GM12874 (cell line): ENCODE data around the gene ALLC.

Experiments used
- TF ChIP-seq, protein P1 (sequence below): IDR thresholded peaks from 2 replicates; pipeline ENCODE4 v1.5.1; 2011; ENCODE audit warnings: low read depth, mild to moderate bottlenecking, control low read depth, low read length, moderate library complexity; ENCODE audit not compliant: insufficient read depth

ALLC gene

DNA sequence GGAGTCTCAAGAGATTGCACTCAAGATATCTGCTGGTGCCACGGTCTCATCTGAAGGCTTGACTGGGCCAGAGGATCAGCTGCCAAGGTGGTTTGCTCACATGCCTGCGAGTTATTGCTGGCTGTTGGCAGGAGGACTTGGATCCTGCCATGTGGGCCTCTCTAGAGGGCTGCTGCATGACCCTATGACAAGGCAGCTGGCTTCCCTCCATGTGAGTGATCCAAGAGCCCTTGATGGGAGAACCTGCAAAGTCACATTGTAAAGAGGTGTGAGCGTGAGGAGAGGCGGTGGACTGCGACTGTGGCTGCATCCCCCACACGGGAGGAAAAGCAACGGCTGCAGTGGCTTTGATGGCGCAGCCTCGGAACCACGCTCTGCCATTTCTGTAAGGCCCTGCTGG is 4.0 kb upstream of the ALLC start:
- TF ChIP-seq, protein P1, sequence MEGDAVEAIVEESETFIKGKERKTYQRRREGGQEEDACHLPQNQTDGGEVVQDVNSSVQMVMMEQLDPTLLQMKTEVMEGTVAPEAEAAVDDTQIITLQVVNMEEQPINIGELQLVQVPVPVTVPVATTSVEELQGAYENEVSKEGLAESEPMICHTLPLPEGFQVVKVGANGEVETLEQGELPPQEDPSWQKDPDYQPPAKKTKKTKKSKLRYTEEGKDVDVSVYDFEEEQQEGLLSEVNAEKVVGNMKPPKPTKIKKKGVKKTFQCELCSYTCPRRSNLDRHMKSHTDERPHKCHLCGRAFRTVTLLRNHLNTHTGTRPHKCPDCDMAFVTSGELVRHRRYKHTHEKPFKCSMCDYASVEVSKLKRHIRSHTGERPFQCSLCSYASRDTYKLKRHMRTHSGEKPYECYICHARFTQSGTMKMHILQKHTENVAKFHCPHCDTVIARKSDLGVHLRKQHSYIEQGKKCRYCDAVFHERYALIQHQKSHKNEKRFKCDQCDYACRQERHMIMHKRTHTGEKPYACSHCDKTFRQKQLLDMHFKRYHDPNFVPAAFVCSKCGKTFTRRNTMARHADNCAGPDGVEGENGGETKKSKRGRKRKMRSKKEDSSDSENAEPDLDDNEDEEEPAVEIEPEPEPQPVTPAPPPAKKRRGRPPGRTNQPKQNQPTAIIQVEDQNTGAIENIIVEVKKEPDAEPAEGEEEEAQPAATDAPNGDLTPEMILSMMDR, result no peak

DNA sequence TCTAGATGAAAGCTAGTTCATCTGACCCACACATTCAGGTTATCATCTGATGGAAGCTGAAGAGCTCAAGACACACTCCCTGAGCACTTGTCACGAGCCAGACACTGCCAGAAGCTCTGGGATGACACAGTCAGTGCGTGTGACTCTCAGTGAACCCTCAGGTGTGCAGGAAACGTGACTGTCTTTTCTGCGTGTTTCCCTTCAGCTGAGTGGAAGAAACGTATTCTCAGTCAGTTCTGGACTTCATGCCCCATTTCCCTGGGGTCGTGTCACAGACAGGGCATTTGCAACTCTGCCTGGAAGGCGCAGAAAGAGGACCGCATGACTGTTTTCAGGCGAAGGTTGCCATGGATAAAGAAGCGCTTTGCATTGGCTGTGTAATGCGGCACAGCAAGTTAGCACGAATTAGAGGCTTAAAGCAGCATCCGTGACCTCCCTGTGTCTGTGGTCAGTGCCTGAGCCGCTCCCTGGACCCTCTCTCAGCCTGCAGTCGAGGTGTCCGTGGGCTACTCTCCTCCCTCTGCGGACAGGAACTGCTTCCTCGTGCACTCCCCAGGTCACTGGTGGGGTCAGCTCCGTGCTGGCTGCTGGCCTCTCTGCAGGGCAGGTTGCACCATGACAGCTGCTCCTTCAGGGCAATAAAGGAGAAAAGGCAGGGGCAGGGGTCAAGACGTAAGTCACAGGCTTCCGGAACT is 3.3 kb upstream of the ALLC start:
- TF ChIP-seq, protein P1, result no peak

DNA sequence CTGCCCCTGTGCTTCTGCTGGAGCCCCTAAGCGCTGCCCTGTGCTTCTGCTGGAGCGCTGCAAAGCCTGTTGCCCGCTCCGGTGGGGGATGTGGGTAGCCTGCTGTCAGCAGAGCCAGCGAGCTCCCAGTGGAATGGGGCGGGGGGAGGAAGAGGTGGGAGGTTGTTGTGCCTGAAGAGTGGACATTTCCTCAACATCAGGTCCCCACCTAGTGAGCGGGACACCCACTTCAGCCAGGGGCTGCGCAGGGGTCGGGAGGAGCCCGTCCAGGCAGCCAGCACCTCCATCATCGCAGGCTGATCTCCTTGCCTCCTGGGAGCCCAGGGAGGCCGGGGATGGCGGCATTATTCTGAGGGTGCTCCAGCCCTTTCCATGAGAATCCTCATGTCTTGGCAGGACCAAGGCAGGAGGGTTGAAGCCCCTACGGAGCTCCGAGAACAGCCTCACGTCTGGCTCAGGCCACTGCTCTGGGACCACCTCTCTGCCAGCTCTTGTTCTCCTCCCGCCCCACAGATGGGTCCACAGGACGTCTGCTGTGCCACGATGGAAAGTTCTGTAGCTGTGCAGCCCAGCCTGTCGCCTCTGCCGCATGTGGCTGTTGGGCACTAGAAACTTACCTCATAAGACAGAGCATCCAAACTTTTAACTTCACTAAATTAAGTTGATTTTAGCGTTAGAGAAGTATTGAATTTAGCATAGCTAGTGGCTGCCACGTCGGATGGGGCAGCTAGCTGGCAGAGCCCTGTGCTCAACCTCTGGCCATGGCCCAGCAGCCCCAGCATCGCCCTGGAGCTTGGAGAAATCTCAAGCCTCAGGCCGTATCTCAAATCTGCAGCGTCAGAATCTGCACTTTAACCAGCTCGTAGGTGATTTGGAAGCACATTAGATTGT is 1.9 kb upstream of the ALLC start:
- TF ChIP-seq, protein P1, result no peak

DNA sequence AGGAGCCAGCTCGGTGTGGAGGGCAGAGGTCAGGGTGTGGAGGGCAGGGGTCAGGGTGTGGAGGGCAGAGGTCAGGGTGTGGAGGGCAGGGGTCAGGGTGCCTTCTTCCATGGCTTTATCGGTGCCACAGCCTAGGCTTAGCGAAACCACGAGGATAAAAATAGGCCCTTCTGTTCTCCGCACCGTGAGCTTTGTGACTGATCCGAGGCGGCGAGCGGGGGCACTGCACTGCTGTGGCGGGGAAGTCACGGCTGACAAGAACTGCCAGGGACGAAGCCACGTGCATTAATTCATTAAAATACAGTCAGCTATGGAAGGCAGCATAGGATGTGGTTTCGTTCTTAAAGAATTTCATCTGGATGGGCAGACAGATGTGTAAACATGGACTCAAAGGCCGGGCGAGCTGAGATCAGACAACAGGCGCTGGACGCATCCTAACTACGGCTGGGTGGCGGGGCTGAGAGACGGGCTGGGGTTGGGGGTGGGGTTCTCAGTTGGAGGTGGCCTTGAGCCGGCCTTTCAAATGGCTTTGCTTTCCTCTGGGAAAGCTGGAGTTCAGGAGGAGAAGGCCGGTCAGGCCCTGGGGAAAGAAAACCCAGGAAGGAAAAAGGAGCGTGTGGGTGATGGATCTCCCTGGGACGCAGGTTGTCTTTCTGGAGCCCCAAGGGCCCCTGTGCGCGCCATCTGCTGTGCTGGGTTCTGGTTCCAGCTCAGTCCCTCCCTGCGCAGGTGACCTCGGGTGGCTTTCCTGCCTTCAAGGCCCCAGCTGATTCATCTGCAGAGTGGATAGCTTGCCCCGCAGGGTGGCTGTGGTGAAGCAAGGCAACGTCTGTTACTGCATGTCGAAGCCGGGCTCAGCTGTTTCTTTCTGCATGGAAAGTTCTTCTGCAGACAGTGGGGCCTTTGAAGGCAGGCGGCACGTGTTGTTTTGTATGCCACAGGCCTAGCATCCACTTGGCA is 958 bp upstream of the ALLC start:
- TF ChIP-seq, protein P1, result no peak

DNA sequence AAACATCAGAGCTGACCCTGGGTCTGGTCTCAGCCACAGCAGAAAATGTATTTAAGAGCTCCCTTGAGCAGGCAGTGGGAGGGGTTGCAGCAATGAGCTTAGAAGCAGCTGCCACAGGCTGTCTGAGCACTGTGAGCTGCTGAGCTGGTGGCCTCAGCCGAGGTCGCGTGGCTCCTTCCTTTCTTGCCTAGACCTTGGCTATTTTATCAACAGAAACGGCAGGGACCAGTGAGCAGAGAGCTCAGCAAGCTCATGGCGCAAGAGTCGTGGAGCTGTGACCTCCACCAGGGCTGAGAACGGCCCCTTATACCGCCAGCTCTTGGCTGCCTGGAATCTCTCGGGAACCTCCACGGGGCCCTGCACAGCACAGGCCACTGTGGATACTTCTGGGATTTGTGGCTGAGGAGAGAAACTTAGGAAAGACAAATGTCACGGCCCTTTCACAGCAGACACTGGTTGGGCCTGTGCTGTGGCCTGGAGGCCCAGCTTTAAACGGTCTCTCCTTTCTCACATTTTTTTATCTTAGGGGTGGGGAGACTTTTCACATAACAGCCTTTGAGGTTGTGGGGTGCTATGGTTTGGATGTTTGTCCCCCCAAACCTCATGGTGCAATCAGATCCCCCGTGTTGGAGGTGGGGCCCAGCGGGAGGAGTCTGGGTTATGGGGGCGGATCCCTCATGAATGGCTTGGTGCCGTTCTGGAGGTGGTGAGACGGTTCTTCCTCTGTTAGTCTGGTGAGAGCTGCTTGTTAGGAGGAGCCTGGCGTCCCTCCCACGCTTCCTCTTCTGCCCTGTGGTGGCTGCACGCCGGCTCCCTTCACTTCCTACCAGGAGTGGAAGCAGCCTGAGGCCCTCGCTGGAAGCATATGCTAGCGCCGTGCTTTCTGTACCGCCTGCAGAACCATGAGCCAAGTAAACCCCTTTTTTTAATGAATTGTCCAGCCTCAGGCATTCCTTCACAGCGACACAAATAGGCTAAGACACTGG is 1.7 kb downstream of the ALLC start:
- TF ChIP-seq, protein P1, result no peak

DNA sequence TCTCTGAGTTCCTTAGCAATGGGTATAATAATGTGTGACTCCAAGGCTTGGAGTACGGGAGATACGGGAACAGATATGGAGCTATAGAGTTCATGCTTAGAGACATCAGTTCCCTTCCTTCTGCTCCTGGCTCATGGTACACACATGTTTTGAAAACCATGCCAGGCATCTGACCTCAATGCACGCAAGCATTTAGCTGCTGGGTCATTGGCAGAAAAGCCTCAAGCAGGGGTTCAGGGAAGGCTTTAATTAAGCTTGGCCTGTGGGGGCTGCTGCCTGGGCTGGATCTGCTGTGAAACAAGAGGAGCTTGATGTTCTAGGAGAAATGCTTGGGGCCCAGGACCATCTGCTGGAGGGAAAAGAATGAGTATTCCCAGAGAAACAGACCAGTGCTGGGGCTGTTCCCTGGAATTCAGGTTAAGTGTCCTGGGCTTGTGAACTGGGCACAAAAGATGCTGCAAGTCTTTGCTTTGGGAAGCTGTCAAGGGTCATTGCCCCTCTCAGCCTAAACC is 3.2 kb downstream of the ALLC start:
- TF ChIP-seq, protein P1, result no peak
